HepG2 (cell line): ENCODE data around the gene BRK1.

ENCODE experiments used
- TCF7L2 ChIP-seq: IDR thresholded peaks from 2 replicates; pipeline ENCODE4 v1.6.1; 2011; ENCODE audit warnings: mild to moderate bottlenecking, low read depth, low read length, moderate library complexity
- ZNF530 ChIP-seq: sonication (generic); formaldehyde crosslinking; IDR thresholded peaks from 2 replicates; pipeline ENCODE4 v1.5.0; 2020; ENCODE audit warnings: low read depth, mild to moderate bottlenecking, missing genetic modification reagents

GRCh38 chr3:10166213-10166604 is 50.7 kb downstream of the BRK1 start:
- TF ChIP-seq TCF7L2, result no peak
- no peak for TF ChIP-seq ZNF530 (CRISPR knock-in tag)
